Measurements from ENCODE around the gene DYRK4. TPM values are rescaled to one million over a fixed set of nuclear protein-coding genes. Genes with fewer than 3 reads are reported as not detected.

Gene DYRK4
- total RNA-seq, 3 donors from 2014 or later, result 18.6 to 38.0 (median 29.0) TPM

DNA sequence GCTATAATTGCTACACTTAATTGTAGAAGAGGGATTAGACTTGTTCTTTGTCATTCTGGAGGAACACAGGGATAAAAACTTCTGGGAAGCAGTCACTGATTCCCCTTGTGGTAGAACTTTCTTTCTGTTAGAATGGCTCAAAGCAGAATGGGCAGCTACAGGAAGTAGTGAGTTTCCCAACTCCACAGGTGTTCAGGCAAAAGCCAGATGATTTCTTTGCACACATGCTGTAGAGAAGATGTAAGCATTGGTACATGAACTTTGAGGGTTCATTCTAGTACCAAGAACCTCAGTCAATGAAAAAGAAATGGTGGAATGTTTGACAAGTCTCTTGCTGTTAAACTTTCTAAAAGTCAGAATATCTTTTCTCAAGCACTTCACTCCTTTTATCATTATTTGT, 91.2 kb downstream of the DYRK4 start:
- H3K36me3 ChIP-seq, result no peaks in the 10 kb centered on the region
- no peak overlapping the region for H3K4me3 ChIP-seq
- DNase-seq (ENCODE audit: low spot score in 2 of 2), result no peak
- peaks cover 0 to 15% of the 10 kb centered on the region in 2 donors for H3K4me1 ChIP-seq
- TF ChIP-seq, protein P1, sequence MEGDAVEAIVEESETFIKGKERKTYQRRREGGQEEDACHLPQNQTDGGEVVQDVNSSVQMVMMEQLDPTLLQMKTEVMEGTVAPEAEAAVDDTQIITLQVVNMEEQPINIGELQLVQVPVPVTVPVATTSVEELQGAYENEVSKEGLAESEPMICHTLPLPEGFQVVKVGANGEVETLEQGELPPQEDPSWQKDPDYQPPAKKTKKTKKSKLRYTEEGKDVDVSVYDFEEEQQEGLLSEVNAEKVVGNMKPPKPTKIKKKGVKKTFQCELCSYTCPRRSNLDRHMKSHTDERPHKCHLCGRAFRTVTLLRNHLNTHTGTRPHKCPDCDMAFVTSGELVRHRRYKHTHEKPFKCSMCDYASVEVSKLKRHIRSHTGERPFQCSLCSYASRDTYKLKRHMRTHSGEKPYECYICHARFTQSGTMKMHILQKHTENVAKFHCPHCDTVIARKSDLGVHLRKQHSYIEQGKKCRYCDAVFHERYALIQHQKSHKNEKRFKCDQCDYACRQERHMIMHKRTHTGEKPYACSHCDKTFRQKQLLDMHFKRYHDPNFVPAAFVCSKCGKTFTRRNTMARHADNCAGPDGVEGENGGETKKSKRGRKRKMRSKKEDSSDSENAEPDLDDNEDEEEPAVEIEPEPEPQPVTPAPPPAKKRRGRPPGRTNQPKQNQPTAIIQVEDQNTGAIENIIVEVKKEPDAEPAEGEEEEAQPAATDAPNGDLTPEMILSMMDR (IDR thresholded peaks at IDR 0.05), result no peak
- TF ChIP-seq POLR2AphosphoS5 (IDR thresholded peaks at IDR 0.05), result no peak
- no peak for TF ChIP-seq POLR2A (IDR thresholded peaks at IDR 0.05)
- no peaks in the 10 kb centered on the region for H3K27me3 ChIP-seq
- no peaks in the 10 kb centered on the region for H3K9me3 ChIP-seq
- intact Hi-C loops (cut with DNase I; ENCODE audit: low total_unique reads), result no loop called here
- H3K27ac ChIP-seq, result no peak overlapping the region

GRCh38 chr12:4653691-4654090, 91.7 kb downstream of the DYRK4 start:
- H3K36me3 ChIP-seq, result no peaks in the 10 kb centered on the region
- no peak overlapping the region for H3K27ac ChIP-seq
- no peak for DNase-seq (ENCODE audit: low spot score in 2 of 2)
- intact Hi-C loops (cut with DNase I; ENCODE audit: low total_unique reads), result no loop called here
- no peak overlapping the region for H3K4me3 ChIP-seq
- no peaks in the 10 kb centered on the region for H3K27me3 ChIP-seq
- no peaks in the 10 kb centered on the region for H3K9me3 ChIP-seq
- H3K4me1 ChIP-seq, result peaks cover 0 to 15% of the 10 kb centered on the region in 2 donors
- TF ChIP-seq POLR2A (IDR thresholded peaks at IDR 0.05) (no peak), POLR2AphosphoS5 (IDR thresholded peaks at IDR 0.05) (no peak)
- TF ChIP-seq, protein P1 (IDR thresholded peaks at IDR 0.05), result no peak

Other genes with a start within 250 kb of the DYRK4 start
- gene TIGAR, start 241.0 kb upstream of the DYRK4 start, total RNA-seq, result 1 to 10 TPM; 2.9 to 7.5 (median 6.9) TPM
- not detected for gene FGF23, start 182.5 kb upstream of the DYRK4 start, total RNA-seq
- gene FGF6, start 116.4 kb upstream of the DYRK4 start, total RNA-seq, result not detected
- 1 to 10 TPM; 2.1 to 5.4 (median 2.9) TPM for gene RAD51AP1, start 23.3 kb upstream of the DYRK4 start, total RNA-seq
- 1 to 10 TPM in 2 of 3 donors, under 1 TPM in 1; 0.33 to 2.2 (median 2.2) TPM for gene AKAP3, start 86.8 kb downstream of the DYRK4 start, total RNA-seq
- 10 to 100 TPM; 18.7 to 29.9 (median 26.5) TPM for gene NDUFA9, start 86.9 kb downstream of the DYRK4 start, total RNA-seq
- 1 to 10 TPM; 1.3 to 2.7 (median 1.6) TPM for gene GALNT8, start 158.2 kb downstream of the DYRK4 start, total RNA-seq

All from breast epithelium (tissue), 4 donors.